AG04450 (cell line): ENCODE data around the gene TBCD. TPM values are rescaled to one million over a fixed set of nuclear protein-coding genes. Genes with fewer than 3 reads are reported as not detected.

Source experiments
- CTCF ChIA-PET: fragments of 300-600, 350-600 bp; formaldehyde crosslinking; extraction: SDS; loops from one replicate; lab custom pipeline; 2022; ENCODE audit warnings: antibody characterized with exemption, inconsistent platforms; lab: Charles Lee
- POLR2A ChIA-PET: fragments of 350-600 bp; formaldehyde crosslinking; extraction: SDS; loops from one replicate; lab custom pipeline; 2021; ENCODE audit warnings: antibody characterized with exemption, inconsistent platforms; lab: Yijun Ruan, JAX
- DNase-seq: peaks from one replicate; pipeline ENCODE4 v3.0.0-alpha.2; 2011; ENCODE audit warnings: low read depth, low spot score
- H3K27ac ChIP-seq: one replicate; pipeline ENCODE4 v1.5.1; 2012; ENCODE audit warnings: low read depth, low read length, control low read depth
- H3K27me3 ChIP-seq: one replicate; pipeline ENCODE4 v1.6.0; 2012; ENCODE audit warnings: low read length; ENCODE audit not compliant: control insufficient read depth, insufficient read depth
- H3K4me3 ChIP-seq: 2 replicates; pipeline ENCODE4 v1.5.1; 2011; ENCODE audit warnings: mild to moderate bottlenecking, low read depth, low read length, control low read depth
- H3K9me3 ChIP-seq: 2 replicates; pipeline ENCODE4 v1.5.1; 2012; ENCODE audit warnings: low read length; ENCODE audit not compliant: control insufficient read depth, insufficient read depth
- CTCF ChIP-seq: IDR thresholded peaks from 2 replicates; pipeline ENCODE4 v1.5.1; 2011; ENCODE audit warnings: low read depth, low read length, control low read depth, inconsistent platforms
- polyA plus RNA-seq: library from polyadenylated mRNA; depleted of rRNA; stranded (reverse); fragments of >200 nt; gene quantifications from 2 replicates; pipeline ENCODE4 v1.2.3, GENCODE V29; 2011

Gene TBCD
- polyA plus RNA-seq, 1 experiment = 28.5 TPM

GRCh38 chr17:82720204-82720603 is 31.7 kb upstream of the TBCD start:
- H3K4me3 ChIP-seq = no peak overlapping the region
- no peak overlapping the region for H3K27ac ChIP-seq
- POLR2A ChIA-PET = no interaction called here
- no peak for DNase-seq
- CTCF ChIA-PET = no interaction called here
- TF ChIP-seq CTCF = no peak
- H3K9me3 ChIP-seq = no peaks in the 10 kb centered on the region; the same call in 1 of the 2 replicates
- H3K27me3 ChIP-seq = no peaks in the 10 kb centered on the region

GRCh38 chr17:82722341-82723013 is 29.4 kb upstream of the TBCD start:
- no peak overlapping the region for H3K27ac ChIP-seq
- no peak for TF ChIP-seq CTCF
- ChIA-PET POLR2A (no interaction called here), CTCF (no interaction called here)
- H3K9me3 ChIP-seq = no peaks in the 10 kb centered on the region; the same call in 1 of the 2 replicates
- H3K27me3 ChIP-seq = no peaks in the 10 kb centered on the region
- H3K4me3 ChIP-seq = no peak overlapping the region
- no peak for DNase-seq

GRCh38 chr17:82723169-82723807 is 28.6 kb upstream of the TBCD start:
- no peak for TF ChIP-seq CTCF
- no peak for DNase-seq
- H3K9me3 ChIP-seq = no peaks in the 10 kb centered on the region; the same call in 1 of the 2 replicates
- no peak overlapping the region for H3K27ac ChIP-seq
- no peak overlapping the region for H3K4me3 ChIP-seq
- no peaks in the 10 kb centered on the region for H3K27me3 ChIP-seq
- CTCF ChIA-PET = no interaction called here
- POLR2A ChIA-PET = no interaction called here

- Histone ChIP-seq H3K27ac (no peak overlapping the region), H3K27me3 (no peaks in the 10 kb centered on the region), H3K4me3 (no peak overlapping the region), H3K9me3 (no peaks in the 10 kb centered on the region; the same call in 1 of the 2 replicates)
- no peak for DNase-seq
- no peak for TF ChIP-seq CTCF
- CTCF ChIA-PET = no interaction called here
- POLR2A ChIA-PET = no interaction called here
Measured at GRCh38 chr17:82726427-82726826, 25.4 kb upstream of the TBCD start.
